Skin of body (tissue), 2 donors: Measurements from ENCODE around the gene SLC37A1. TPM values are rescaled to one million over a fixed set of nuclear protein-coding genes. Genes with fewer than 3 reads are reported as not detected.
"Not testable (repeated sequence)": the region's sequence is repeated elsewhere in the genome, so short reads cannot be mapped to it uniquely, and the experiment has no call there.

Source experiments
- DNase-seq: peaks from one replicate; lab custom pipeline; 2025; lab: John Stamatoyannopoulos, UW
- total RNA-seq: library from RNA; depleted of rRNA; stranded (reverse); fragments of >200 nt; gene quantifications from one replicate; pipeline ENCODE4 v1.2.3, GENCODE V29; 2014

Gene SLC37A1
- total RNA-seq, 1 donor from 2014 or later = 3.9 TPM

DNA sequence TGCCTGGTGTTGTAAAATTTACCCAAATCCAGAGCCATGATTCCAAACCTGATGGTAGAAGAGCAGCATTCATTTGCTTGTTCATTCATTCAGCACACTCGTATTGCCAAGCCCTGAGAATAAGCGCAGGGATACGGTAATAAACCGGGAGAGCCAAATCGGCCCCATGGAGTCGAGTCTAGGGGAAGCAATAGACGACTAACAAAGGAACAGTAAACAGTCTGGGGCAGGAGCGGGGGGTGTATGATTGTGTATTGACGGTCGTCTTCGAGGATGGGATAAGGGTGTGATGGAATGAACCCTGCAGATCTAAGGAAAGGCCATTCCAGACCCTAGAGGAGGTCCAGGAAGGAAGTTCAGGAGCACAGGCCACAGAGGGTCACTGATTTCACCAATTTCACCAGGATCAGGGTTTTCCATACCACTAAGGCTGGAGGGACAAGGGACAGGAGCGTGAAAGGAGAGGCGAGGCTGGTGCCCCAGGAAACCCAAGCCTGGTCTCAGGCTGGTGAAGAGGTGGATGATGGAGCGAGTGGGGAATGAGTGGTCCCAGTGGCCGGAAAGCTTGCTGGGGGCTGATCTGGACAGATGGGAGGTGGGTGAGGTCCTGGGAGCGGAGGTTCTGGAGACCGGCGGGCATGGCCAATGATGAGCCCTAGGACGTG is 78.6 kb downstream of the SLC37A1 start:
- DNase-seq = no peak

- no peak for DNase-seq
These were observed 79.6 kb downstream of the SLC37A1 start for GRCh38 chr21:42593007-42593814.

- DNase-seq = no peak
These were observed 81.1 kb downstream of the SLC37A1 start for GRCh38 chr21:42594616-42595282.

DNA sequence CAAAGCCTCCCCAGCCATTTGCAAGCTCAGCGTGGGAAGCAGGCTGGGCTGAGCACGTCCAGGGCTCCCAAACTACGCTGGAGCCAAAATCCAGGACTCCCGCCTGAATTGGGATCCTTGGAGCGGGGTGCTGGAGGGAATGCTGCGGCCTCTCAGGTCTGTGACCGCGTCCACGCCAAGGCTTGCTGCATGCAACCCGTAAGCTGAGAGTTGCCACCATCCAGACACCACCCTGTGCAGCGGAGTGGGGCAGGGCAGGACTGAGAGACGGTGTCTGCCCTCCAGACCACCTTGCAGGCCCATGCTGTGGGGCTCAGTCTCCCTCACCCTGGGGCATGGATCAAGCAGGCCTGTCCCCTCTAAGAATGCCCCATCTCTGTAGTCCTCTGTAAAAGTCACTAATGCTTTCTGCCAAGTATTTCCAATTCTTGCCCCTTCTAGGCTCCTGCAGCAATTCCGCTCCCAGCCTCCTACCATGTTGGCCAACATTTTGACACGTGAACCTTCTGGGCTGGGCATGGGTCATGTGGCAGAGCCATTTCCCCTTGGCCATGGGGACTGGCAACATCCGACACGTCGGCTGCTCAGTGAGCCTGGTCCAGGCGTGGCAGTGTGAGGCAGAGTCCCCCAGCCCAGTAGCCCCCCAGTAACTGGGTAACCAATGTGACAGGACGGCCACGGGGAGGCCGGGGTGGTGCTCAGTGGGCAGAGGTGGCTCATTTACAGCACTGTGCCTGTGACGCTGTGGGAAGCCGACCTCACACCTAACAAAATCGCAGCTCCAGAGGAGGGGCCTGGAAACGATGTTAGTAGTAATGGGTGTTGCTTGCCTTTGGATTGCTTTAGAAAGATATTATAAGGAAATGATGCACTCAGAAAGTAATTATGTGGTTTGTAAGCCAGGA is 81.9 kb downstream of the SLC37A1 start:
- DNase-seq = no peak

DNA sequence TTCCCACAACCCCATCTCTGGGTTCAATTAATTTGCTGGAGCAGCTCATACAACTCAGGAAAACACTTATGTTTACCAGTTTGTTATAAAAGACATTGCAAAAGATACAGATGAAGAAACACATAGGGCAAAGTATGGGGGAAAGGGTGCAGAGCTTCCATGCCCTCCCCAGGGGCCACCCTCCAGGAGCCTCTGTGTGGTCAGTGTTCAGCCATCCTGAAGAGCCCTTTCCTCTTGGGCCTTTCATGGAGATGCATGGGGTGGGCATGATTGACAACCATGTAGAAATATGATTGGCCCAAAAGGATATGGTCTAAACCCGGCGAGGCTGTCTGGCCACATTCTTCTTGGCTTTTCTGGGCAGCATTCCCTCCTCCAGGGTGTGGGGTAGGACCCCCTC is 83.0 kb downstream of the SLC37A1 start:
- DNase-seq = no peak

DNA sequence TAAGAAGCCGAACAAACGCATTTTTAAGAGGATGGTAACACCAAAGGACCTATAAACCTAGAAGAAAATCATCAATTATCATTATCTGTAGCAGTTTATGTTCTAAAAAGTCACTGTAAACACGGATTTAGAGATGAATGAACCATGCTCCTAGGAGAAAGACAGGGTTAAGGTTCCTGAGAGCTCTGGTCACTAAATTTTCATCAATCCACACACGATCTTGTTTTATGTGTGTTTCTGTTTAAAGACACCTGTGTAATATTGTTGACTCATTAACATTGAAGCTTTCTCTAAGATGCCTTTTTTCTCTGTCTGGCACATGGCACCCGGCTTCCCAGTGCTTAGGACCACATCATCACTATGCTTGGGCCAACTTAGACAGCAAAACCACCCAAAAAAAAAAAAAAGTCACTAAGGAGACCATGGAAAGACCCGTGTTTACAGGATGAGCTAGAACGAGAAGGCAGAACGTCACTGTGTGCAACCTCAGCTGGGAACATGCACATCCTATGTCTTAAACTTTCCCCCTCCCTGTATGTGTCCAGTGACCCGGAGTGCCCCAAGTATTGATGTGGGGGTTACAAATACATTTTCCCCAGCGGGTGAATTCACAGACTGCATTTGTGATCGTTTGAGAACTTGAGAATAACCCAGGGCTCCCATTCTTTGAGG is 84.0 kb downstream of the SLC37A1 start:
- no peak for DNase-seq

- DNase-seq = no peak
These were observed 84.6 kb downstream of the SLC37A1 start for GRCh38 chr21:42598159-42598735.

GRCh38 chr21:42599486-42599885 is 85.8 kb downstream of the SLC37A1 start:
- no peak for DNase-seq

DNA sequence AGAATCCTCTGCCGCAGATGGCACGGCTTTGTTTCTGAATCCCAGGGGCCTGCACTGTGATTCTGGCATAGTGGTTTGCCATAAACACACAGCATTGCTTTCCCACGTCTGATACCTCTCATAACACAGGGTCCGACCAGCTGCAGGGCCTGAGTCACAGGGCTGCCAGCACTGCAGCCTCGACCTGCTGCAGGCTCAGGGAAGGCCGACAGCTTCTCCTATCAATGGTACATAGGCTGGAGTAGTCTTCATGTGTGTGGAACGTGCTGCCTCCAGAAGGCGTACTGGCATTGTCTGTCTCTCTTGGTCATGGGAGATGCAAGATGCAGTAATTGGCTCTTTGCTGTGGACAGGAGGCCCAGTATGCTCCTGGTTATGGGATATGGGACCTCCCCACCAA is 86.3 kb downstream of the SLC37A1 start:
- no peak for DNase-seq

DNA sequence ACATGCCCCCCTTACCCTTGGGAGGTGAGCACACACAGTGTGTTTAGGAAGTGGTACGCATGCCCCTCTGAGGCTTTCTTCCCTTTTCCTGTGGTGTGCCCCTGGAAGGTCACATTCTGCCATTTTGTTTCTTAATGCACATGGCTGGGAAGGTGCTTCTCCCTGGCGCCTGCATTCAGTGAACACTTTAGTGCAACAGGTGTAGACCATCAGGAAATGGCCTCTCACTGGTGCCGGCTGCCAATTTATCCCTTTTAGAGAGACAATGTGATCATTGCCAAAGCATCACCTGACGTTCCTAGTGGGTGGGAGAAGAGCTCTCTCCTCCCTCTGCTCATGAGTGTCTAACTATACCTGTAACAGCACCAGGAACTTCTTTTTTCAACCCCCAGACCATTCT is 88.0 kb downstream of the SLC37A1 start:
- no peak for DNase-seq

- no peak for DNase-seq
These were observed 93.5 kb downstream of the SLC37A1 start for GRCh38 chr21:42607102-42607501.

GRCh38 chr21:42607525-42608102 is 94.0 kb downstream of the SLC37A1 start:
- DNase-seq = no peak

GRCh38 chr21:42608446-42608845 is 94.8 kb downstream of the SLC37A1 start:
- DNase-seq = no peak

DNA sequence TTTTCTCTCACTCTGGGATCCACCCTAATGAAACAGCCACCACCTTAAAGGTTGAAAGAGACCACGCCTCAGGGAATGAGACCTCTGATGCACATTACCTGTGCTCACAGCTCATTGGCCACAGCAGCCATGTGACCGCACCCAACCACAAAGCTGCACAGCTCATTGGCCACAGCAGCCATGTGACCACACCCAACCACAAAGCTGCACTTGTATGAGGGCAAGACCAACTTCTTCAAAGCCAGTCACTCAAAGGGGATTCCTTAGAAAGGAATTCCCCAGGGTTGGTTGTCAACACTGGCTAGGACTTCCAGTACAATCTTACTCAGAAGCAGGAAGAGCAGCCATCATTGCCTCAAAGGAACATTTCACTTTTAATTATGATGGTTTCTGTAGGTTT is 96.2 kb downstream of the SLC37A1 start:
- DNase-seq = no peak

- DNase-seq = no peak
These were observed 98.2 kb downstream of the SLC37A1 start for GRCh38 chr21:42611852-42612251.

GRCh38 chr21:42612390-42612789 is 98.7 kb downstream of the SLC37A1 start:
- DNase-seq = no peak

DNA sequence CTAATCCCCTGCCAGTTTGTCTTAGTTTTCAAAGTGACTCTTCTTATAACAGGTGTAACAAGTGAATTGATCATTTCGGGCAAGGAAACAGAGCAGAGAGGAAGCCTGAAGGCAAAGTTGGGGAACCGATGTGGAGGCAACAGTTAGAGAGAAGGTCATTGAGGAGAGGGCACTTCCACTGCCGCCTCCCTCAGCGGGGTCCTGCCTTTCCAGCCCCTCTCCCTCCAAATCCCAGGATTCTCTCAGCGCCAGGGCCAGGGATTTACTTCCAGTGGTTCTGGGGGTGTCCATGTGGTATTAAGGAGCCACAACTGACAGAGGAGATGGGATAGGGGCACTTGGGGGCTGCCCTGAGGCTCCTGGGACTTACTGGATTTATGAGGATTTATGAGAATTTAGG is 100.1 kb downstream of the SLC37A1 start:
- DNase-seq = no peak

GRCh38 chr21:42614396-42614795 is 100.7 kb downstream of the SLC37A1 start:
- no peak for DNase-seq

DNA sequence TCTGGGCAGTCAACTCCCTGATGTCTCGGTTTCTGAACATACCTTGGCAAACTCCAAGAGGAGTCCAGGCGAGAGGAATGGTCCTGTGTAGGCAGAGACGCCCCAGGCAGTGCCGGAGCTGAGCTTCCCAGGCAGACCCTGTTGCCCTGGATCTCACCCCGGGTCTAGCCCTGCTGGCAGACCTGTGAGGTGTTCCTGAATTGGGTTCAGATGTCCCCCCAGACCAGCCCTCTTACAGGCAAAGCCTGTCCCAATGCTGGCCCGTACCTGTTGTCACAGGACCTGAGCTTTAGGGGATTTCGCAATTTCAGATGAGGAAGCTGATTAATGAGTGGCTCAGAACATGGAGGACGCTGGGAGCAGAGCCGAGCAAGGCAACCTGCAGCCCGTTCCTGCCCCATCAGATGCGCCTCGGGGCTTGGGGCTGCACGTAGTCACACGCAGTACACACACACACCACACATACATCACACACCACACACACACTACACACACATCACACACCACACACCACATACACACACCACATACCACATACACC is 101.2 kb downstream of the SLC37A1 start:
- no peak for DNase-seq

- not testable (repeated sequence) for DNase-seq
These were observed 101.7 kb downstream of the SLC37A1 start for GRCh38 chr21:42615377-42615776.
